GM21367 (cell line): ENCODE data around the gene F13B.
"Not testable (repeated sequence)": the region's sequence is repeated elsewhere in the genome, so short reads cannot be mapped to it uniquely, and the experiment has no call there.

Source experiments
- ATAC-seq: cut with Tn5 transposase; IDR thresholded peaks from one replicate; pipeline ENCODE4 v1.9.1; 2021; ENCODE audit not compliant: unreplicated experiment

Gene F13B

DNA sequence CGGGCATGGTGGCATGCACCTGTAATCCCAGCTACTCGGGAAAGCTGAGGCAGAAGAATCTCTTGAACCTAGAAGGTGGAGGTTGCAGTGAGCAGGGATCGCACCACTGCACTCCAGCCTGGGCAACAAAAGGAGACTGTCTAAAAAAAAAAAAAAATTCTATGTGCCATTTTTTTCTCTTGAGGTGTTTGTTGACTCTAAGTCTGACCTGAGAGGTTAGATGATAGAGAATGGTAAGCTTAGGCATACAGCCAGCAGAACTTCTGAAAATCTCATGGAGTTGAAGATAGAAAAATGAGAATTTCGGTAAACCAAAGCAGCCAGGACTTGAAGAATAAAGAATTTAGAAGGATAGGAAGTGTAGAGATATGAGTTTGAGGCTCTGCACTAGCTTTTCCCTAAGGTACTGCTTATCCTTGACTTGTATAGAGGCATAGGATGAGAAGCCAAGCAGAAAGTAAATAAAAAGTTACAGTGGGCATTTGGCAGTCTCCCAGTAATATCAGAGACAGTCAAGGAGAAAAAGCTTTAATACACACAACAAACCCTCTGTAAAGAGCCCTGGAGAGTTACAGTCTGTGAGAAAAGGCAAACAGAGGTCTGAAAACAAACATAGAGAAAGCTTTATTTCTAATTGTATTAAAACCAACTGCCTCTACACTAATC, 24.3 kb downstream of the F13B start:
- no peak for ATAC-seq

DNA sequence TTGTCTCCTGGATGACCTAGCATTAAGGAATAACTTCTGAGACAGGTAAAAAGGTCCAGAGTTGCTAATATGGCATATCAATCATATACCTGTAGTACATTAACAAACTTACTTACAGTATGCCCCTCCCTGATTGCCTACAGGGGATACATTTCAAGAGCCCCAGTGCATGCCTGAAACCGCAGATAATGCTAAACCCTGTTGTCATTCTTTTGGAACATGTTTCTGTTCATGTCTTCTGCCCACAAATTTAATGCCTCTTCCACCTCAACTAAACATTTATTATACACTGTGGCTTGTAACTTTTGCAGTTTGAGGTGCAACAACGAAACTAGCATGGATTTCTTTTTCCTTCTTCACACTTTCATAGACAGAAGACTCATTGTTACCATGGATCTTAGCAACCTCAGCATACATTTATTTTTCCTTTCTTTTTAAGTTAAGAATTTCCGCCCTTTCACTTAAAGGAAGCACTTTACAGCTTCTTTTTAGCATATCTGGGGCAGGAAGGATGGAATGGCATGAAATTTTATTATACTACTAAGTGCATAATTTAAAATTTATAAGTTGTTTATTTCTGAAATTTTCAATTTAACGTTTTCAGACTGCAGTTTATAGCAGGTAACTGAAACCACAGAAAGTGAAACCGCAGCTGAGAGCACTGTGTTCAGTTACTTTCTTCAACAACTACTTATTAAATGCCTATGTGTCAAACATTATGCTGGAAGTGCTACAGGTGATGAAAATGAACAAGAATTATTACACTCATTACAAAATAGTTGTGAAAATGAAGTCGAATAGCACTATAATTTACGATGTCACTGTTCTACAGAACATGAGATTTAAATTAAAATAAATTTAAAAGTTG, 25.3 kb downstream of the F13B start:
- ATAC-seq = peak; percentile 75

DNA sequence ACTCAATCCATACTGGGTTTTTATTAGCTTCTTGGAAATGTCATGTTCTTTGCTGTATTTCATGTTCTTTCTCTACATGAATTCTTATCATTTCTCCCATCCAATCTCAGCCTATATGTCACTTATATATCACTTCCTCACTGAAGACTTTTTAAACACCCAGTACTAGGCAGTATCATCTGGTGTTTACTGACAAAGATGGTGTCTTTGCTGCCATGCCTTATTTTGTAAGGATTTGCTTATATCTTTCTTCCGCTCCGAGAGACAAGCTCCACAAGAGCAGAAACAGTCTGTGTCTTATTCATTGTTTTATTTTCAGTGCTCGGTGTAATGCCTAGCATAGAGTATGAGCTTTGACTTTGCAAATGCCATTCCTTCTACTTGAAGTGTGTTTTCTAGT, 30.2 kb downstream of the F13B start:
- ATAC-seq = no peak

DNA sequence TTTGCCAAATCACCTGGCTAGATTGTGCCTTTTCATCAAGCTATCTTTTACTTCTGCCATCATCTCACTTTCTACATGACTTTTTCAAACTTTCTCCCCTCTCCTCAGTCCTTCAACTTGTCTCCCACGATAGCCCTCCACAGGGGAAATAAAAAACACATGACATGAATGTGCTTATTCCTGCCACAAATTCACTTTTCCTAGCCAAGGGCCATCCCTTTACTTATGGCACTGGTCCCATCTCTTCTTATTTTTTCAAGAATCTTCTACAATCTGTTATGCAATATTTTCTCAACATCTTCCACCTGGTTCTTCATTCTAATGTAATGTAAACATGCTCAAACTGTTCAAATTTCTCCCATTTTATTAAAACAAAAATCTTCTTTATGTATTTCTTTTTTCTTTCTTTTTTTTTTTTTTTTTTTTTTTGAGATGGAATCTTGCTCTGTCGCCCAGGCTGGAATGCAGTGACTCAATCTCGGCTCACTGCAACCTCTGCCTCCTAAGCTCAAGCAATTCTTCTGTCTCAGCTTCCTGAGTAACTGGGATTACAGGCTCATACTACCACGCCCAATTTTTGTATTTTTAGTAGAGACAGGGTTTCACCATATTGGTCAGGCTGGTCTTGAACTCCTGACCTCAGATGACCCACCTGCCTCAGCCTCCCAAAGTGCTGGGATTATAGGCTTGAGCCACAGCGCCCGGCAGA, 32.3 kb downstream of the F13B start:
- ATAC-seq = not testable (repeated sequence)

DNA sequence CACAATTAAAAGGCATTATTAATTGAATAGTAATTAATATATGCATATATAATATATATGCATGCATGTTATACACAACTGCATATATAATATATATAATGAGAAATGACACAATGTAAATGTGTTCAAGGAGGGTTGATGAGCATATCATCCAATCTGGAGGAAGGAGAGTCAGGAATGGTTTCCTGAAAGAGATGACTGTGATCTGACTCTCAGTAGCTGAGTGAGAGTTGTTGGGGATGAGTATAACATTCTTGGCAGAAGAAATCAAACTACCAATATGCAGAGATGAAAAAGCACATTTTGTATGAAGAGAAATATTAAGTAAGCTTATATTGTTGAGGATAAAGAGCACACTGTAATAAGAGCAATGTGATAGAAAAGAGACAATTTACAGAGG, 37.3 kb downstream of the F13B start:
- no peak for ATAC-seq

DNA sequence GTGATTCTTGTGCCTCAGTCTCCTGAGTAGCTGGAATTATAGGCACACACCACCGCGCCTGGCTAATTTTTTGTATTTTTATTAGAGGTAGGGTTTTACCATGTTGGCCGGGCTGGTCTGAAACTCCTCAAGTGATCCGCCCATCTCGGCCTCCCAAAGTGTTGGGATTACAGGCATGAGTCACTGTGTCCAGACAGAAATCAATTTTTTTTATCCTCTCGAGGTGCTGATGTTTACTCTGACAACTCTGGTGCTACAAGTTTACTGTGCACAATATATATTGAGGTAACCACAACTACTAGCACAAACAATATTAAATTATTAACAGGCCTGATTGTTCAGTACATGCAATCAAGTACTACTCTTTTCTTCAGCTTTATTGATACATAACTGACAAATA, 39.7 kb downstream of the F13B start:
- no peak for ATAC-seq

DNA sequence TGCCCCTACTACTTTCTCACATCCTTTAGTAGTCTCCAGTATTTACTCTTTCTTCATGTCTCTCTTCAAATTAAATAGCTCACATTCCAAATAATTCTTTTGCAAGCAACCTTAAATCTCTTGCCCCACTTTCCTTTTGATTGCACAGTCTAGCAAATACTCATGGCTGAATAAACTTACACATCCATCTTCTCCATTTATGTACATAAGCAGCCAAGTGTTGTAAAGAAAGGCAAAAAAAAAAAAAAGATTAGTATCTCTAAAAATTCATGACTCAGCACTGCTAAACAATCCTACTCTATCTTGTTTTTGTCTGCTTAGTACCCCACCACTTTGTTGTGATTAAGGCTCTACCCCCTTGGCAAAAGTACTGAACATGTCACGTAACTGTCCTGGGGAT, 42.6 kb downstream of the F13B start:
- ATAC-seq = no peak

DNA sequence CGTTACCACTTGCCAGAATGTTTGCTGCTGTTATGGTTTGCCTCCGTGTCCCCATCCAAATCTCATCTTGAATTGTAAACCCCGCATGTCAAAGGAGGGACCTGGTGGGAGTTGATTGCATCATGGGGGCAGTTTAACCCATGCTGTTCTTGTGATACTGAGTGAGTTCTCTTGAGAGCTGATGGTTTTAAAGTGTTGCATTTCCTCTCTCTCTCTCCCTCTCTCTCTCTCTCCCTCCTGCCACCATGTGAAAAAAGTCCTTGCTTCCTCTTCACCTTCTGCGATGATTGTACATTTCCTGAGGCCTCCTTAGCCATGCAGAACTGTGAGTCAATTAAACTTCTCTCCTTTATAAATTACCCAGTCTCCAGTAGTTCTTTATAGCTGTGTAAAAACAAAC, 45.3 kb downstream of the F13B start:
- no peak for ATAC-seq

DNA sequence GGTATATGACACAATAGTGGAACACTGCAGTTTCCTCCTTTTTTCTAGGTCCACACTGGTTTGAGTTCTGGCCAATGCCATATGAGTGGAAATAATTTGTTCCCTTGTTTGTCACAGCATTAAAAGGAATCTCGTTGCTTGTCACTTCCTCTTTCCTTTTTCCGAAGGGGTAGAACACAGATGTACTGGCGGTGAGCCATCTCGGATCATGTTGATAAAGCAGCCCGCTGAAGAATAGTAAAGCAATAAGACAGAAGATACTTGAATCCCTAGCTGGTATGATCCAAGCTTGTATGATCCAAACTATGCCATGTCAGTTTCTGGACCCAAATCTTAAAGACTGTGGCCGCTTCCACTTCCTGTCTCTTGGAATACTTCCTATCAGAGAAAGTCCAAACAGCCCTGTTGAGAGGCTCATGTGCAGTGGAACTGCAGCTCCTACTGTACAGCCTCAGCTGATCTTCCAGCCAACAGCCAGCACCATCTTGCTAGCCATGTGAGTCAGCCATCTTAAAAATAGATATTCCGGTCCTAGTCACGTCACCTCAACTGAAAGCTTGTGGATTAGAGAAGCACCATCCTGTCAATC, 49.4 kb downstream of the F13B start:
- ATAC-seq = no peak

DNA sequence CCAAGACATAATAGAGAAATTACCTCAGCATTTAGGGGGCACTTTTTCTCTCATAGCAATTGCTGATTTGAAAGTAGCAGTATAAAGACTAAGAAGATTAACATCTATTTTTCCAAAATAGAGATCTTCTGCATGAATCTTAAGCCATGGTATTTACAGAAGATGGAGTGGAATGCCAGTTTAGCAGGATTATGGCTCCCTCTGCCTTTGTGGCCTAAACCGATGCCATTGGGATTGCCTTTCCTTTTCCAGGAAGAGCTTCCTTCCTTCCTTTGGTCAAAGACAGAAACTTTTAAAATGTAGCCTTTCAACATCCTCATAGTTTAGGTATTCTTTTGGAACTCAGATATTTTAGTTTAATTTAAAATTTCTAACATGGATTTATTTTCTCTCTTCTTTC, 50.3 kb downstream of the F13B start:
- no peak for ATAC-seq

DNA sequence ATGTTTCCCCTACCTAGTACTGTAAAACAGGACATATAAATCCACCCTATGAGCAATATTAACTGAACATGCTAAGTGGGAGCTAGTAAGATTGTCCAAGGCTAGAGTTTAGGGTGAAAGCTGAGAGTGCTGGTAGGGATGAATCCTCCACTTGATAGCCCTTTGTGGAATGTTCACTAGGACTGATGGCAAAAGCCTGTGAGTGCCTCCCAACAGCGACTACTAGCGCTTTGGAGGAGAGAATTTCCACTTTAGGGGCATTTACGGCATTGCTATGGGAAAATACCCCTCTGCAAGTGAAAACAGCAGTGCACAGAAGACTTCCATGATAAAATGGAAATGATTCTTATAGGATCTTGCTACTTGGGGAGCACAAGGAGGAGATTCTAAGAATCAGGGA, 53.8 kb downstream of the F13B start:
- no peak for ATAC-seq

DNA sequence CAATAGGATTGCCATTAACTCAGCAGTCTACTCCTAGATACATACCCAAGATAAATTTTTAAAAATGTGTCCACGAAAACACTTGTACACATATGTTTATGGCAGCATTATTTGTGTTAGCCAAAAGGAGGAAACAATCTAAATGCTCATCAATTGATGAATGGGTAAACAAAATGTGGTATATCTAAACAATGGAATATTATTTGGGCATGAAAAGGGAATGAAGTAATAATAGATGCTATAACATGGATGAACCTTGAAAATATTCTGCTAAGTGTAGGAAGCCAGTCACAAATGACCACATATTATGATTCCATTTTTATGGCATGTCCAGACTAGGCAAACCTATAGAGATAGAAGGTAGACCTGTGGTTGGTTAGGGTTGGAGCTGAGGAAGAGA, 55.4 kb downstream of the F13B start:
- ATAC-seq = no peak

DNA sequence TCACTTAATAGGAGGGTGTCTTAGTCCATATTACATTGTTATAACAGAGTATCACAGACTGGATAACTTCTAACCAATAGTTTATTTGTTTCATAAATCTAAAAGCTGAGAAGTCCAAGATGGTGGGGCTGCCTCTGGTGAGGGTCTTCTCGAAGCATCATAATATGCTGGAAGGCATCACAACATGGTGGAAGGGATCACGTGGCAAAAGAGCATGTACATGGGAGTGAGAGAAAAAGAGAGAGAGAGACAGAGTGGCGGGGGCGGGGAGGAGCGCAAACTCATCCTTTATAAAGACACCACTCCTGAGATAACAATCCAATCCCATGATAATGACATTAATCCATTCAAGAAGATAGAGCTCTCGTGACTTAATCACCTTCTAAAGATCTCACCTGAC, 58.2 kb downstream of the F13B start:
- no peak for ATAC-seq

DNA sequence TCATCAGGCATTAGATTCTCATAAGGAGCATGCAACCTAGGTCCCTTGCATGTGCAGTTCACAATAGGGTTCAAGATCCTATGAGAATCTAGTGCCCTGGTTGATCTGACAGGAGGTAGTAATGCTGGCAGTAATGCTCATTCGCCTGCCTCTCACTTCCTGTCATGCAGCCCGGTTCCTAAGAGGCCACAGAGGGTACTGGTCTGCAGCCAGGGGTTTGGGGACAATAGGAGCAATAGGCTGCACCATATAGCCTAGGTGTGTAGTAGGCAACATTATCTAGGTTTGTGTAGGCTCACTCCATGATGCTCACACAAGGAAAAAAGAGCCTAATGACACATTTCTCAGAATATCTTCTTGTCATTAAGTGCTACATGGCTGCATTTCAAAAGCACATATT, 63.9 kb downstream of the F13B start:
- no peak for ATAC-seq

DNA sequence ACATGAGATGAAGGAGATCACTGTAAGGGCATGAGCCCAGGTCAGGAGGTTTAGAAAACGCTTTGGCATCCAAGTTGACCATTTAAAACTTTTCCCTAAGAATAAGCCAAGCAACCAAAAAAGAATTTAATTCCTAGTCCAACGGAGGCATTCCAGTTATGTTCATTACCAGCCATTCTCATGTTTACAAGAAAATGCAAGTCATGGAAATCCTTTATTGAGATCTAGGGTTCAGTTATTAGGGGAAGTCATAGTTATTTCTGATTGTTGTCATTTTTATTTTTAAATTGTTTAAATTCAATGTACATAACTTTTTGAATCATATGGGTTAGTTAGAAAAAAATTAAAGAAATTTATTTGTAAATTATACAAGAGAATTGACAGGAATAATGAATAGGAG, 65.2 kb downstream of the F13B start:
- no peak for ATAC-seq

DNA sequence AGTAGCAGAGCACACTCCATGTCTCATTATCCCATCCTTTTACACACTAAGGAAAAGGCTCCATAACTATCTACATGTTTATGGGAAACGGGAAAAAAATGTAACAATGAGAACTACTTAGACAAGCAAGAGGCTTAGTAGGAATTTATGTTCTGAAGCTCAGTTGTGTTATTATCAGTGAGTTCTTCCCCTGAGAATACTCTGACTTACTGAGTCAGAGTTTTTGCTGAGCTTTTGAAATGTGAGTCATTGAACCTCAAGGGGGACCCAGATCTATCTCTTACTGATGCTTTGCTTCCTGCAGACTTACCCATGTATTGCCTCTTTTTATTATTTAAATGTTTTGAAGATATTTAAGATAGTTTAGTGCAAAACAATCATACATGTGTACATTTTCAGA, 69.6 kb downstream of the F13B start:
- no peak for ATAC-seq

DNA sequence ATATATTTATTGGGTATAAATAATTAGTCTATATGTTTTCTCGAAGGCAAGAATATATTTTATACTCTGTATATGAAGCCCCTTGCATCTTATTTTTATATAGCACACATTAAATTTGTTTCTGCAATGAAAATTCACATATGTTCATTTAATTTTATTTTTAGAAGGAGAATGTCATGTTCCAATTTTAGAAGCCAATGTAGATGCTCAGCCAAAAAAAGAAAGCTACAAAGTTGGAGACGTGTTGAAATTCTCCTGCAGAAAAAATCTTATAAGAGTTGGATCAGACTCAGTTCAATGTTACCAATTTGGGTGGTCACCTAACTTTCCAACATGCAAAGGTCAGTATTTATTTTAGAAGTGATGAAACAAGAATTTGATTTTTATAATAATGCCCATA, 73.1 kb downstream of the F13B start:
- no peak for ATAC-seq

DNA sequence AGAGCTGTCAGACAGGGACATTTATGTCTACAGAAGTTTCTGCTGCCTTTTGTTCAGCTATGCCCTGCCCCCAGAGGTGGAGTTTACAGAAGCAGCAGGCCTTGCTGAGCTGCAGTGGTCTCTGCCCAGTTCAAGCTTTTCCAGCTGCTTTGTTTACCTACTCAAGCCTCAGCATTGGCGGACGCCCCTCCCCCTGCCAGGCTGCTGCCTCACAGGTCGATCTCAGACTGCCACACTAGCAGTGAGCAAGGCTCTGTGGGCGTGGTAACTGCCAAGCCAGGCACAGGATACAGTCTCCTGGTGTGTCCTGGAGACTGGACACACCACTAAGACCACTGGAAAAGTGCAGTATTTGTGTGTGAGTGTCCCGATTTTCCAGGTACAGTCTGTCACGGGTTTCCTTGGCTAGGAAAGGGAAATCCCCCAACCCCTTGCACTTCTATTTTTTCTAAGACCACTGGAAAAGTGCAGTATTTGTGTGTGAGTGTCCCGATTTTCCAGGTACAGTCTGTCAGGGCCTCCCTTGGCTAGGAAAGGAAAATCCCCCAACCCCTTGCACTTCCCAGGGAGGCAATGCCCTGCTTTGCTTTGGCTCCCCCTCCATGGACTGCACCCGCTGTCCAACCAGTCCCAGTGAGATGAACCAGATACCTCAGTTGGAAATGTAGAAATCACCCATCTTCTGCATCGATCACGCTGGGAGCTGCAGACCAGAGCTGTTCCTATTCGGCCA, 75.0 kb downstream of the F13B start:
- not testable (repeated sequence) for ATAC-seq
